DMS79 (cell line): ENCODE results near the gene TRIO.
"Not testable (repeated sequence)": the region's sequence is repeated elsewhere in the genome, so short reads cannot be mapped to it uniquely, and the experiment has no call there.

Source experiments
- DNase-seq: peaks from one replicate; lab custom pipeline; 2025; lab: John Stamatoyannopoulos, UW

Gene TRIO

DNA sequence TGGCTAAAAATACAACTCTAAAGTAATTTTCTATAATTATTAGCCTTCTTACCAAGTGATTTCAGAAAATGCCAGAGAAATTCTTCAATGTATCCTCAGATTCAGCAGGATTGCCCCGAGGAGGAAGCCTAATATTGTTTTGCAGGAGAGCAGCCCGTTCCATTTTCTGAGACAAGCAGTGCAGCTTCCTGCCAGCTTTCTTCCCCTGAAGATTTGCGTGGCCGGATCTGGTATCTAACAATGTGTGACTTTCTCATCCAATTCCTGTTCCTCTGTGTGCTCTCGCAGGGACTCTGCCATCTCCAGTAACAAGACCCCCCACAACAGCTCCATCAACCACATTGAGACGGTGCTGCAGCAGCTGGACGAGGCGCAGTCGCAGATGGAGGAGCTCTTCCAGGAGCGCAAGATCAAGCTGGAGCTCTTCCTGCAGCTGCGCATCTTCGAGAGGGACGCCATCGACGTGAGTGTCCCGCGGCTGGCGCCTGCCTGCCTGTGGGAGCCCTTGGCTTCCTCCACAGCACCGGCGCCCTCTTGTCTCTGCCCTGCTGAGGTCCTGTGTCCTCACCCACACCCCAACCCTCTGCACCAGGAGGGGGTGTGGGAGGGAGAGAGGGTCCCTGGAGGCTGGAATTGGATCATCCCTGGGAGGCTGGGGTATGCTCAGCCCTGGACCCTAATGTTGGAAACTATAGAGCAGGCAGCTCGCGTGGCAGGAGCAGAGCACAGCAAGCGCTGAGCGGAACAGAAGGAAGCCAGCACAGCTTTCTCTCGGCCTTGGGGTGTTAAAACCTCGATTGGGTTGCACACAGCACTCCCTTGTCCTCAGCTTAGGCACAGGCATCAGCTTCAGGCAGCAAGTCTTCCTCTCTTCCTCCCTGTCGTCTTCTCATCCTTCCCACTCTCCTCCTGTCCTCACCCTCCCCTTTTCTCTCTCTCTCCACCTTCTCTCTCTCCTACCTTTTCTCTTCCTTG, 216.2 kb downstream of the TRIO start:
- DNase-seq = no peak

DNA sequence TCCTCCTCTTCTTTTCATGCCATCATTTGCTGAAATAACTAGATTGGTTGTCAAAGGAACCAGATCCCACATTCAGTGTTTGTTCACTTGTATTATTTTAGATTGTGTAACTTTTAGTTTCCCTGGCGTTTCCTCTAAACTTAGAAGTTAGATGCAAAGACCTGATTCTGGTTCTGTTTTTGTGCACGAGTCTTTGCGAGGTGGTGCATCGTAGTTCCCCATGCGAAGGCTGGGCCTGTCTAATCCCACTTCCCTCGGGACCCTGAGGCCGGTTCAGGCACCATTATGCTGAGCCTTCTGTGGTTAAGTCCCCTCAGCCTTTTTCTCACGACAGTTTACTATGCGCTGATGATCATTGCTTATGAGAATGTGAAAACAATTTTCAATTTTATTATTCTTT, 219.3 kb downstream of the TRIO start:
- no peak for DNase-seq

DNA sequence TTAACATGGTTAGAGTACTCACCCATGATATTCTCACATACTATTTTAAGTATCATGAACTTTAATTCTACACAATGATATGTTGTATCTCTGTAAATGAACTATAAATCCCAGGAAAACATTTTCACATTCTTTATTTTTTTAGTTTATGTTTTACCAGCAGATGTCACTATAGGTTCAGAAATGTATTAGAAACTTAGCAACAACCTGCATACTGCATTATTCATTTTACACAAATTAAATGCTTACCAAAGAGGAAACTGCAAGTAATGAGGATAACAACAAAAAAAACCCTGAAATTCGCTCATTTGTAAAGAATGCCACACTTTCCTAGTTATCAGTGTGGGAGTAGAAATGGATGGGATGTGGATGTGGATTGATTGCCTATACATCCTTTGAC, 221.0 kb downstream of the TRIO start:
- DNase-seq = no peak

DNA sequence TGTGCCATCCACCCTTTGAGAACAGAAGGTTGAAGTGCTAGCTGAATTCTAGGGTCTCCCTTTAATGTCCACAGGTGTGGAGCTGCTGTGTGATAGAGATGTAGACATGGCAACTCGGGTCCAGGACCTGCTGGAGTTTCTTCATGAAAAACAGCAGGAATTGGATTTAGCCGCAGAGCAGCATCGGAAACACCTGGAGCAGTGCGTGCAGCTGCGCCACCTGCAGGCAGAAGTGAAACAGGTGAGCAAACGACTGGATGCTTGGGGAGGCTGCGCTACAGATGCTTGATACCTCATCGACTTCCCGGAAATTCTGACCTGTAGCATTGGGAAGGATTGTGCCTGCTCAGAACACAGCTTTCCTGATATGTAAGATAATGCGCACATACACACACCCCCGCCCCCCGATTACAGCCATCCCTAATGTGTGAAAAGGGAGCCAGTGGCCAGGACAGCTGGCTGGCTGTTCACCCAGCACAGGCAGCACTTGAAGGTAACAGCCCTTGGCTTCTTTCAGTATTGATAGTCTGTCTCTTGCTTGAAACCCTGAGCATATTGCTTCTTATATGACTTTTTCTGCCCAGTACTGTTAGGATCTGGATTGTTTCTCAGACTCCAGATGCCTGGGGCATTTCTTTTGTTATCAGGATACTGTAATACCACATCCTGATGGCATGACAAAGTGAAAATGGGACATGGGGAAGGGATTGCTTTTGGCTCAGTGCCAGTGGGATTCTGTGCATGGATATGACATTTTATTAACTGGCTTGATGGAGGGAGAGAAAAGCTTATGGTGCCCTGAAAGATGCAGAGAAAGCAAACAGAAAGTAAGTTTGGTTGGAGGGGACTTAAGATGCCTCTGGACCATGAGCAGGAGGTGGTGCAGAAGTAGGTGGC, 221.7 kb downstream of the TRIO start:
- no peak for DNase-seq

DNA sequence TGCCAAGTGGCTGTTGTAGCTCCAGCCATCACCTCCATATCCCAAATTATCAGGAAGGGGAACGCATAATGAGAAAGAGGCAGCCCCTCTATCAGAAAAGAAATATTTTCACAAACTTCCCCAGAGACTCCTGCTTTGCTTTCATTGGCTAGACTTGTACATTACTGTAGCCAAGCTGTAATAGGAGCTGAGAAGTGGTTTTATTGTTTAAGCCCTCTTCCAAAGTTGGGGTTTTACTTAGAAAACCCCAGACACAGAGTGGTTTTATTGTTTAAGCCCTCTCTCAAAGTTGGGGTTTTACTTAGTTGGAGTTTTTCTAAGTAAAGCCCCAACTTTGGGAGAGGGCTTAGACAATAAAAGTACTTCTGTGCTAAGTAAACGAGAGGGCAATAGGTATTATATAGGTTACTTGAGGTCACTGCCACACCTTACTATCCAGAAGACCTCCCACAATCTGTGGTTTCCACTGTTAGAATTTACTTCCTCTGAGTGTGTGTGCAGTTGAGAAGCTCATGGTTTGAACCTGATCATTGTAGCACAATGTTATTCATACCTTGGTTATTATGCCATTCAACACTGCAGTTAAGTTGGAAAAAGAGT, 222.8 kb downstream of the TRIO start:
- DNase-seq = no peak

DNA sequence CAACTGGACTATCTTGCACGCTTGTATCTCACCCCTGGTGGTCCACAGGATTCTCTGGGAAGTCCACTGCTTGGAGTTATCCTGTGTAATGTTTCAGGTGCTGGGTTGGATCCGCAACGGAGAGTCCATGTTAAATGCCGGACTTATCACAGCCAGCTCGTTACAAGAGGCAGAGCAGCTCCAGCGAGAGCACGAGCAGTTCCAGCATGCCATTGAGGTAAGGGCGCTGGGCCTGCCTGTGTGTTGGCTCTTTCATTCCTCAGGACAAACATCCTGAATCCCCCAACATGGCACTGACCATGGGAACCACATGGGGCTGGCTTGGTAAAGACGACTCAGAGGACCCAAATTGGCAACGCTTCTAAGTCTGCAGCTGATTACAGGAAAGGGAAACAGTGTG, 223.6 kb downstream of the TRIO start:
- no peak for DNase-seq

DNA sequence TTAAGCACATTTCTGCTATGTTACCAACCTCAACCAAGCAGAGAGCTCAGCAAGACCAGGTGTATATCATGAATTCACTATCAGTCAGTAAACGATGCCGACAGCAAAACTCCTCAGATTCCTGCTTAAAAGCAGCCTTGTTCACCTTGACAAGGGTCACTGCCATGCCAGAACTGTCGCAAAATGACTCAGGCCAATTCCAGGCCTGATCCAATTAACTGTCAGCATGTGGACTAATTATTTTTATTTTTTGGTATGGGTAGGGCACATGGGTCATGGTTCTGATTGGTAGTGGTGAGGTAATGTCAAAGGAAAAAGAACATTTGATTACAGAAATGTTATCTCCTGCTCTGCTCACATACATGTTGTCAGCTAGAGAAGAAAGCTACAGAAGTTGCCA, 224.2 kb downstream of the TRIO start:
- no peak for DNase-seq

DNA sequence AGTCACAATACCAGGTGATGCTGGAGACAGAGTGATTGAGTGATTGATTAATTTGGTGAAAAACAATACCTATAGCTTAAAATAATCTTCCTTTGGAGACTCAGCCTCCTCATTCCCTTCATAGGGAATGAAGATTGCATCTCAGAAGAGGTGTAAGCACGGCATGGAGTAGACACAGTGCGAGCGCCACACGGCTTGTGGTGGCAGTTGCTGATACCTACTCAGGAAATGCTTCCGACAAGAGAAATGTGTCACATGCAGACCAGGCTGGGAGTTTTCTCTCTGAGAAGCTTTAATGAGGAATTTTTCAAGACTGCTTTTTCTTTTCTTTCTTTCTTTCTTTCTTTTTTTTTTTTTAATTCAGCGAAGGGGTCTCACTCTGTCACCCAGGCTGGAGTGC, 226.6 kb downstream of the TRIO start:
- no peak for DNase-seq

DNA sequence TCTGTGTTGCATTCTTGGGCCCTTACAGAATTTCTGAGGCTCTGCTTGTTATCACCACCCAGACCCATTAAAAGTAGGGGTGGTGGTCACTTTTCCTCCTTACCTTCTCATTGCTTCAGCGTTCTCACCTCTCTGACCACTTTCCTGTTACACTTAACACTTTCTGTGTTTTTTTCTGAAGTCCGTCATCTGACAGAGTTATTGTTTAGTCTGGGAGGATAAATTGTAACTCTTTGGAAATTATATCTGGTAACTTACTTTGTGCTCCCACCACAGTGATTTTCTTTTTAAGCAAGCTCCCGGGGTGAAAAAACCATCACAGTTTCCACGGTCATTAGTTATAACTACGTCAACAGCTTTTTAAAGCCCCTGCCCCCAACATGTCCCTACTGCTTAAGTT, 227.2 kb downstream of the TRIO start:
- no peak for DNase-seq

DNA sequence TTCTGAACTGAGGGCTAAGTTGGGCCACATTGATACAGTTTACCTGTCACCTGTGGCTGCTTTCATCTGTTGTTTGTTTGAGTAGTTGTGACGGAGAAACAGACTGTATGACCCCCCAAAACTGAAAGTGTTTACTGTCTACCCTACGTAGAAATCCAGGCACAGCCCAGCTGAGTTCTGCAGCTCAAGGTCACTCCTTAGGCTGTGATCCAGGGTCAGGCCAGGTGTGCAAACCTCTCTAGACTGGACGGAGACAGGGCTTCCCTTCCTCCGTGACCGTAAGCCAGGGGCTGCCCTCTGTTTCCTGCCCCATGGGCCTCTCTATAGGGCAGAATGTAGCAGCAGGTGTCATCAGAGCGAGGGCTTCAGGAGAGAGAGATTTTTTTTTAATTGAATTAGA, 230.5 kb downstream of the TRIO start:
- DNase-seq = no peak

DNA sequence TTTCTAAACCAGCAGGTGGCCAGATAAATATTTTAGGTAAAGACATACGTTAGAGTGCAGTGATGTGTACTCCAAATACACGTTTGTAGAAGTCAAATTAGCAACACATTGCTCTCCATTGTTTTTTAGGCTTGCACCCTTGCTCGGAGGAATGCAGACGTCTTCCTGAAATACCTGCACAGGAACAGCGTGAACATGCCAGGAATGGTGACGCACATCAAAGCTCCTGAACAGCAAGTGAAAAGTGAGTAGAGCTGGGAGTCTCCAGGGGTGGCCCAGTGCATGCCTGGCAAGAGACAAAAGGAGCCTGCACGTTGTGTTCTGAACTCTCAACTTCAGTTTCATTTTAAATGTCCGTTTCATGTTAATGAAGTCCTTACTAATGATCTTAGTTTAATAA, 231.0 kb downstream of the TRIO start:
- DNase-seq = no peak

DNA sequence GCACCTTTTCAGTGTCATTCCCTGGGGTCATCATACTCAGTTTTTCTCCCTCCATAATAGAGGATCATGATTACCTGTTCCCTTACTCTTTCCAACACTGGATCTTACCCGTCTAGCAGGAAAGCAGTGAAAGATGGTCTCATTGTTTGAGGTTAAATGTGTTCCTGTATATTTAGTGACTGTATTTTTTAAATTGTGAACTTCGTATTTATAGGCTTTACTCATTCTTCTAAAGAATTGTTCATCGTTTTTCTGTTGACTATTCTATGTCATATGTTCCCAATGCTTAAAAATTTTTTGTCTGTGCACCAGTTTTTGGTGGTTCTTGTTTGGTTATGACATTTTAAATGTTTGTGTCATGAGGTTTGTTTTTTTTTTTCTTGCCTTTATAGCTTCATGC, 233.6 kb downstream of the TRIO start:
- no peak for DNase-seq

DNA sequence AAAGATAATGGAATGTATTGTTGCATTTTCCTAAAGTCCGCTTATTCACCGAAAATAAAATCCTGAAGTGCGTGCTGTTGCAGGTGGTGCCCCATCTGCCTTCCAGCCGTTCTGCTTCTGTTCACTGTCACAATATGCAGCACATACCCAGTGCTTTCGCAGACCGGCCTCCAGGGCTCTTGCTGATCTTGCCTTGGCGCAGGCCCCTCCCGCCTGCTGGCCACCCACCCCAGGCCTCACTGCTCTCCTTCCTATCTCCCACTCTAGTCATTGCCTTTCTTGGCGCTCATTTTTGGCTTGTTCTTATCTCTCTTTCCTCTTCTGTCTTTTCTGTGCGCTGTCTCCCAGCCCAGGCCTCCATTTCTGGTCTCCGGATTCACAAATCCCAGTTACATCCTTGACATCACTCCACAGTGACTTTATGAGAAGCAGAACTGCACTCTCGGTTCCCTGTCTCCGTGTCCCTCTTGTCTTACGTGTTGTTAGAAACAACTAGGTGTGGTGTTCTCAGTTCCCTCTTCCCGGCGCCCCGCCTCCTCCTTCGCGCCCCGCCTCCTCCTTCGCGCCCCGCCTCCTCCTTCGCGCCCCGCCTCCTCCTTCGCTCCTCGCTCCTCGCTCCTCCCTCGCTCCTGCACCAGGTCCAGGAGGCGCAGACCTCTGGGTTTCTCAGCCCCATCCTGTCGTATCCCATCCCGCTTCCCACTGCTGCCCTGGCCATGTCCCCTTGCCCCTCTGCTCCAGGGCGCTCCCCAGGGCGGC, 236.8 kb downstream of the TRIO start:
- no peak for DNase-seq

DNA sequence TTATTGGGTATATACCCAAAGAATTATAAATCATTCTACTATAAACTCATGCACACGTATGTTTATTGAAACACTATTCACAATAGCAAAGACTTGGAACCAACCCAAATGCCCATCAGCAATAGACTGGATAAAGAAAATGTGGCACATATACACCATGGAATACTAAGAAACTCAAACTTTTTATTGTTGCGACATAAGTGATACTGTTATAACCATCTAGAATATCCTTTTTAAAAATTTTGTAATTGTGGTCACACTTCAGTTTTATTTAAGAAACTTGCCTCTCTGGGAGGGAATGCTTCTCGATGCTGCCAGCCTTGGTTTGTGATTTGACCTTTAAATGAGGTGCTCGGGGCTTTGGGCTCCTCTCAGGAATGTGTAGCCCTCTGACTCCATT, 237.6 kb downstream of the TRIO start:
- DNase-seq = no peak

DNA sequence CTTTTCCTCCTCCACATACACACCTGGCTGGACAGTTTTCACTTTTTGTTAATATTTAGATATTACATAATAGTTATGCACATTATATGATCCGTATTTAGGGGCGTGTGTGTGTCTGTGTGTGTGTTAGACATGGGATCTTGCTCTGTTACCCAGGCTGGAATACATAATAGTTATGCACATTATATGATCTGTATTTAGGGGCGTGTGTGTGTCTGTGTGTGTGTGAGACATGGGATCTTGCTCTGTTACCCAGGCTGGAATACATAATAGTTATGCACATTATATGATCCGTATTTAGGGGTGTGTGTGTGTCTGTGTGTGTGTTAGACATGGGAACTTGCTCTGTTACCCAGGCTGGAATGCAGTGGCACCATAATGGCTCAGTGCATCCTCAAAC, 239.5 kb downstream of the TRIO start:
- no peak for DNase-seq

DNA sequence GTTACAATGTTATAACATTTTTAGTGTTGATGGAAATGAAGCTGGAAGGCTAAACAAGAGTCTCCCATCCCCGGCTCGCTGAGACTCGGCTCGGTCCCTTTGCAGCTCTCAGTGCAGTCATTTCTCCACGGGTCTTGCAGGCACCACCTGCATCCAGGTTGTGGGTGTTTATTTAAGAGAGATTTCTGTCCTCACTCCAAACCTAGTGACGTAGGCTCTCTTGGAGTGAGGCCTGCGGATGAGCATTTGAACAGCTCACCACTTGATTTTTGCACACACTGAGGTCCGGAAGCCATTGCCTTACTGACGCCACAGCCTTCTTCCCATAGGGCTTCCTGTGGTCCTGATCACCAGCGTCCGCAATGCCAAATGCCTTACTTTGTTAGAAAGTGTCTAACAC, 240.8 kb downstream of the TRIO start:
- DNase-seq = no peak

DNA sequence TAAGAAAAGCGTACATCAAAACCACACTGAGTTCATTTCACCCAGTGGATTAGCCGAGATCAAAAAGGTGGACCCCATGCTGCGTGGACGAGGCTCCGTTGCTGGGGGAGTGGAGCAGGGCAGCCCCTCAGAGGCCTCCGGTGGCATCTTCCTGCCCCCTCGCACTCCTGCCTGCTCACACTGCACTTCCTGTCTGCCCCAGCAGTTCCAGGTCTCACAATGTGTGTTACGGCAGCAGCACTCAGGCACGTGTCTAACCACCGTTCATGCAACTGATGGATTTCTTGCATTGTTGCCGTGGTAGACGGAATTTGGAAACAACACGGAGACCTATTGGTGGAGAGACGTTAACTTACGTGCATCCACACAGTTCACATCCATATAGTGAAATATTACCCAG, 241.9 kb downstream of the TRIO start:
- DNase-seq = no peak

DNA sequence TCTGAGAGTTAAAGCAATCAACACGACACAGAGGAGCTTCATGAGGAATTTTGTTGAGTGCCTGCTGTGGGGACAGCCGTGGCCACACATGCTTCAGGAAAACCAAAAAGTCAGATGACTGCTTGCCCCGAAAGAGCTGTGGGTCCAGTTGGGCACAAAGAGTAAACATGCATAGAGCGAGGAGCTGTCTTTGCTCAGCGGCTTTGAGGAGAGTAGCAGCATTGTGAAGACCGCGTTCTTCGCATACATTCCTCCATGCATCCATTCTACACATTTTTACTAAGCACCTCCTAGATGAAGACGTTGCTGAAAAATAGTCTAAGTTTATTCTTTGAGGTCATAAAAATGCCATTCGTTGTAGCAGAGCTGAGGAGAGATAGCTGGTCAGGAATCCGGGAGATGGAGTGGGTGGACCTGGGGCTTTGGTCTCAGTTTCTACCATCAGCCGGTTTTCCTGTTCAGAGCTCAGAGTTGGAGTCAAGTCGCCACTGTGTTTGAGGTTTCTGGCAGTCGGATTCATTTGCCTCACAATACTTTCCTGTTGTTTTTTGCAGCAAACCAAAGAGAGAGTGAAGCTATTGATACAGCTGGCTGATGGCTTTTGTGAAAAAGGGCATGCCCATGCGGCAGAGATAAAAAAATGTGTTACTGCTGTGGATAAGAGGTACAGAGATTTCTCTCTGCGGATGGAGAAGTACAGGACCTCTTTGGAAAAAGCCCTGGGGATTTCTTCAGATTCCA, 243.9 kb downstream of the TRIO start:
- DNase-seq = no peak

DNA sequence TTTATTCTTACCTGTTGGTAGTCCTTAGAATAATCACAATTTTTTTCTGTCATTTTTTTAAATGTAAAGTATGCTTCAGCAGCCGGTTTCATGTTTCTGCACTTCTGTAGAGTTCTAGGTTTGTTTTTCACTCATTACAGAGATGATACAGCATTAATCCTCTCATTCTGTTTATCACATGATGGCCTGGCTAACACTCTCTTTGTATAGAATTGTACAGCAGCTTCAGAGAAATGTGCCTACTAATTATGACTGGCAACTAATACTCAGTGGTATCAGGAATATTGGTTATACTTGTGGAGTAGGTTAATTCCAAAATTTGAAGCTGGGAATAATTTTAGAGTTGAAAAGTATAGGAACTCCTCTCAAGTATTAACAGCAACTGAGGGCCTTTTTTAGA, 245.6 kb downstream of the TRIO start:
- DNase-seq = no peak

DNA sequence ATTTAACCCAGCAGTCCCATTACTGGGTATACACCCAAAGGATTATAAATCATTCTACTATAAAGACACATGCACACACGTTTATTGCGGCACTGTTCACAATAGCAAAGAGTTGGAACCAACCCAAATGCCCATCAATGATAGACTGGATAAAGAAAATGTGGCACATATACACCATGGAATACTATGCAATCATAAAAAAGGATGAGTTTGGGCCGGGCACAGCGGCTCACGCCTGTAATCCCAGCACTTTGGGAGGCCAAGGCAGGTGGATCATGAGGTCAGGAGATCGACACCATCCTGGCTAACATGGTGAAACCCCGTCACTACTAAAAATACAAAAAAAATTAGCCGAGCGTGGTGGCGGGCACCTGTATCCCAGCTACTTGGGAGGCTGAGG, 249.4 kb downstream of the TRIO start:
- DNase-seq = not testable (repeated sequence)

DNA sequence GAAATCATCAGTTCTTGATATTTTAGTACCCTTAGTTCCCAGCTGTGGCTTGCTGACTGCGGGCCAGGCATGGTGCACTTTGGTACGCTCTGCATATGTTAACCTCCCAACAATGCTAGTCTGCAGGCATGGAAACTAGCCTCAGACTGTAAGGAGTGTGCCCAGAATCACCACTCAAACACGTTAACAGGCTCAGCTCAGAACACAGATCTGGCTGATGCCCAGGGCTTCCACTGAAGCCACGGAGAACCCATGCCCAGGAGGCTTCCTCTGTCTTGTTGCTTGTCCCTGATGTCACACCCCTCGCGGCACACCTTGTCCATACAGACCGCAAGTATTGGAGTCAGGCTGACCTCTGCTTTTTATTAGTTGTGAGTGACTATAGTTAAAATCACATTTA, 251.2 kb downstream of the TRIO start:
- no peak for DNase-seq
